ENCODE data around the gene AIFM3.

DNA sequence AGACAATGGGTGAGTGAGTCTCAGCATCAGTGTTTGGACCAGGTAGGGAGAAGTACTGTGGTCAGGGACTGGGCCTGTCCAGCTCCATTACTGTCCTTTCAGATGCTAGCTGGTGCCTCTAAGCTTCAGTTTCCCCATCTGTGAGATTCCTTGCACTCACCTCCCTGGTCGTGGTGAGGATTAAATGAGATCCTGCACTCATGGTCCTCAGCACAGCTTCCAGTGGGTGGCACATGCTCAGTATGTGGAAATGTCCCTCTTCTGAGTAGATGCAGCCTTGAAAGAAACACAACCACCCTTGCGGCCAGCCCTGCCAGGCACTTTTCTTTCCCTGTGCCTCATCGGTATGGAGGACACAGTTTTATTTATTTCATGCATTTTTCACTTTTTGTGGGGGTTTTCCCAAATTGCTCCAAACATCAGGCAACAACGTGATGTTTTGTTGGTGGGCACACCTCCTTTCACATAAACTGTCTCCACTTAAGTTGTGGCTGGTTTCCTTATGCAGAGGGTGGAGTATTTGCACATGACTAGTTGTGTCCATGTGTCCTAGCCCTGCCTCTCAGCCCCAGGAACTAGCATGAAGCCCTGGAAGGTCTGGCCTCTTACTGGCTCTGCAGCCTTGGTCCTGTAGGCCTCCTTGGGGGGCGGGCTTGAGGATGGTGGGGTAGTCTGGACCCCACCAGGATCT is 16.2 kb downstream of the AIFM3 start:
- TF ChIP-seq EZH2phosphoT487 (IDR thresholded peaks at IDR 0.05; ENCODE audit: insufficient read depth, low read depth) (no peak), EZH2 (IDR thresholded peaks at IDR 0.05; ENCODE audit: insufficient read depth, poor library complexity, severe bottlenecking) (no peak)

All from GM23248 (cell line).